ENCODE data around the gene DHRS1. TPM values are rescaled to one million over a fixed set of nuclear protein-coding genes. Genes with fewer than 3 reads are reported as not detected.

Gene DHRS1
- total RNA-seq (2014; rRNA removed; shearing (Covaris generic)), result 7.5 and 8.2 TPM in 2 replicates

GRCh38 chr14:24299255-24300191, at the start of gene DHRS1, which contains the start of gene NOP9:
Gene DHRS1 (minus strand): TSS chr14:24299780. CDS start chr14:24299106, 674 bp downstream.
Gene NOP9 (plus strand): TSS chr14:24299850. CDS start chr14:24299955, 105 bp downstream.

GRCh38 chr14:24339284-24340151, 39.9 kb upstream of the DHRS1 start, which contains the start of gene RIPK3:
Gene RIPK3 (minus strand): TSS chr14:24339991. CDS start chr14:24339826, 165 bp downstream.

GRCh38 chr14:24334431-24335291, 35.1 kb upstream of the DHRS1 start, which contains the start of gene ADCY4:
Gene ADCY4 (minus strand): TSS chr14:24335071. CDS start chr14:24334652, 419 bp downstream.

GRCh38 chr14:24310646-24311604, 11.3 kb upstream of the DHRS1 start, which contains the start of gene LTB4R:
Gene LTB4R (plus strand): TSS chr14:24311502. CDS start chr14:24315652, 4,150 bp downstream.

GRCh38 chr14:24309538-24310264, 10.1 kb upstream of the DHRS1 start, which contains the start of gene LTB4R2:
Gene LTB4R2 (plus strand): TSS chr14:24310140. CDS start chr14:24310665, 525 bp downstream.

GRCh38 chr14:24307575-24308341, 8.2 kb upstream of the DHRS1 start, which contains the start of gene CIDEB:
Gene CIDEB (minus strand): TSS chr14:24307977. CDS start chr14:24307858, 119 bp downstream.

GRCh38 chr14:24271134-24271833, 28.3 kb downstream of the DHRS1 start, which contains the start of gene RABGGTA:
Gene RABGGTA (minus strand): TSS chr14:24271597. CDS start chr14:24271115, 482 bp downstream.

GRCh38 chr14:24262821-24263733, 36.5 kb downstream of the DHRS1 start, which contains the start of gene TGM1:
Gene TGM1 (minus strand): TSS chr14:24263177. CDS start chr14:24262352, 825 bp downstream.

Other genes starting within 250 kb of the DHRS1 start
- 0.34 and 0.41 TPM in 2 replicates for gene CARMIL3, start 247.8 kb downstream of the DHRS1 start, total RNA-seq (2014; rRNA removed; shearing (Covaris generic))
- gene CPNE6, start 228.2 kb downstream of the DHRS1 start, total RNA-seq (2014; rRNA removed; shearing (Covaris generic)), result not detected in 2 replicates
- 50.4 and 54.3 TPM in 2 replicates for gene PCK2, start 205.5 kb downstream of the DHRS1 start, total RNA-seq (2014; rRNA removed; shearing (Covaris generic))
- 53.4 and 55.0 TPM in 2 replicates for gene DCAF11, start 185.0 kb downstream of the DHRS1 start, total RNA-seq (2014; rRNA removed; shearing (Covaris generic))
- gene NRL, start 184.8 kb downstream of the DHRS1 start, total RNA-seq (2014; rRNA removed; shearing (Covaris generic)), result 0.94 and 2.0 TPM in 2 replicates
- gene FITM1, start 169.1 kb downstream of the DHRS1 start, total RNA-seq (2014; rRNA removed; shearing (Covaris generic)), result 0.37 TPM in 1 of 2 replicates, not detected in the other
- gene PSME1, start 163.6 kb downstream of the DHRS1 start, total RNA-seq (2014; rRNA removed; shearing (Covaris generic)), result 156 and 194 TPM in 2 replicates
- gene EMC9, start 158.2 kb downstream of the DHRS1 start, total RNA-seq (2014; rRNA removed; shearing (Covaris generic)), result 23.3 and 33.3 TPM in 2 replicates
- gene PSME2, start 153.2 kb downstream of the DHRS1 start, total RNA-seq (2014; rRNA removed; shearing (Covaris generic)), result 207 and 210 TPM in 2 replicates
- gene RNF31, start 152.3 kb downstream of the DHRS1 start, total RNA-seq (2014; rRNA removed; shearing (Covaris generic)), result 66.8 and 79.3 TPM in 2 replicates
- 9.2 and 18.5 TPM in 2 replicates for gene IRF9, start 138.5 kb downstream of the DHRS1 start, total RNA-seq (2014; rRNA removed; shearing (Covaris generic))
- gene REC8, start 127.7 kb downstream of the DHRS1 start, total RNA-seq (2014; rRNA removed; shearing (Covaris generic)), result 1.2 and 3.3 TPM in 2 replicates
- 129 and 134 TPM in 2 replicates for gene IPO4, start 111.0 kb downstream of the DHRS1 start, total RNA-seq (2014; rRNA removed; shearing (Covaris generic))
- gene TM9SF1, start 104.3 kb downstream of the DHRS1 start, total RNA-seq (2014; rRNA removed; shearing (Covaris generic)), result 35.1 and 37.9 TPM in 2 replicates
- gene TSSK4, start 94.1 kb downstream of the DHRS1 start, total RNA-seq (2014; rRNA removed; shearing (Covaris generic)), result not detected in 2 replicates
- 40.5 and 45.6 TPM in 2 replicates for gene CHMP4A, start 86.3 kb downstream of the DHRS1 start, total RNA-seq (2014; rRNA removed; shearing (Covaris generic))
- gene MDP1, start 83.7 kb downstream of the DHRS1 start, total RNA-seq (2014; rRNA removed; shearing (Covaris generic)), result 13.8 and 20.6 TPM in 2 replicates
- 247 and 277 TPM in 2 replicates for gene NEDD8, start 67.4 kb downstream of the DHRS1 start, total RNA-seq (2014; rRNA removed; shearing (Covaris generic))
- 57.2 and 66.8 TPM in 2 replicates for gene GMPR2, start 66.9 kb downstream of the DHRS1 start, total RNA-seq (2014; rRNA removed; shearing (Covaris generic))
- gene TINF2, start 57.2 kb downstream of the DHRS1 start, total RNA-seq (2014; rRNA removed; shearing (Covaris generic)), result 27.6 and 27.8 TPM in 2 replicates
- 0.49 and 1.1 TPM in 2 replicates for gene TGM1, start 36.6 kb downstream of the DHRS1 start, total RNA-seq (2014; rRNA removed; shearing (Covaris generic))
- 30.0 and 35.3 TPM in 2 replicates for gene RABGGTA, start 28.2 kb downstream of the DHRS1 start, total RNA-seq (2014; rRNA removed; shearing (Covaris generic))
- 14.6 and 22.7 TPM in 2 replicates for gene NOP9, start 70 bp upstream of the DHRS1 start, total RNA-seq (2014; rRNA removed; shearing (Covaris generic))
- not detected in 2 replicates for gene CIDEB, start 8.2 kb upstream of the DHRS1 start, total RNA-seq (2014; rRNA removed; shearing (Covaris generic))
- gene LTB4R2, start 10.4 kb upstream of the DHRS1 start, total RNA-seq (2014; rRNA removed; shearing (Covaris generic)), result 11.0 and 14.6 TPM in 2 replicates
- gene LTB4R, start 11.7 kb upstream of the DHRS1 start, total RNA-seq (2014; rRNA removed; shearing (Covaris generic)), result 10.5 and 15.5 TPM in 2 replicates
- not detected in 2 replicates for gene ADCY4, start 35.3 kb upstream of the DHRS1 start, total RNA-seq (2014; rRNA removed; shearing (Covaris generic))
- not detected in 2 replicates for gene RIPK3, start 40.2 kb upstream of the DHRS1 start, total RNA-seq (2014; rRNA removed; shearing (Covaris generic))
- 8.6 and 12.2 TPM in 2 replicates for gene NFATC4, start 68.4 kb upstream of the DHRS1 start, total RNA-seq (2014; rRNA removed; shearing (Covaris generic))
- 0.23 and 0.37 TPM in 2 replicates for gene NYNRIN, start 99.2 kb upstream of the DHRS1 start, total RNA-seq (2014; rRNA removed; shearing (Covaris generic))
- 0.75 and 0.96 TPM in 2 replicates for gene CBLN3, start 129.9 kb upstream of the DHRS1 start, total RNA-seq (2014; rRNA removed; shearing (Covaris generic))
- 52.5 and 52.6 TPM in 2 replicates for gene KHNYN, start 130.2 kb upstream of the DHRS1 start, total RNA-seq (2014; rRNA removed; shearing (Covaris generic))
- 21.4 and 22.5 TPM in 2 replicates for gene SDR39U1, start 143.0 kb upstream of the DHRS1 start, total RNA-seq (2014; rRNA removed; shearing (Covaris generic))
- not detected in 2 replicates for gene CMA1, start 208.5 kb upstream of the DHRS1 start, total RNA-seq (2014; rRNA removed; shearing (Covaris generic))